OCI-LY7 (cell line): ENCODE results near the gene API5. TPM values are rescaled to one million over a fixed set of nuclear protein-coding genes. Genes with fewer than 3 reads are reported as not detected.
A peak's percentile ranks its signal among the peaks of the same experiment; 100 is the strongest.

ENCODE experiments used
- BruUV-seq: library from RNA; stranded (reverse); fragments of 400-500 nt; replicated peaks from 2 replicates; lab custom pipeline; 2021; lab: Mats Ljungman, UMichigan
- CTCF ChIA-PET: fragments of 300-600 bp; sonication (Branson Sonifier 250); formaldehyde crosslinking; loops from one replicate; lab custom pipeline; 2022; ENCODE audit warnings: antibody characterized with exemption; ENCODE audit not compliant: unreplicated experiment; lab: Charles Lee
- POLR2A ChIA-PET: fragments of 300-600 bp; sonication (Branson Sonifier 250); formaldehyde crosslinking; loops from one replicate; lab custom pipeline; 2022; ENCODE audit warnings: antibody characterized with exemption; lab: Charles Lee
- DNase-seq: peaks from one replicate; pipeline ENCODE4 v3.0.0-alpha.2; 2015; ENCODE audit warnings: low spot score
- H2AFZ ChIP-seq: fragments of 200-600 bp; sonication (generic), shearing (Covaris generic); 2 replicates; pipeline ENCODE4 v1.6.1; 2014; ENCODE audit warnings: mild to moderate bottlenecking, antibody characterized with exemption, low read length, moderate library complexity
- H3K27ac ChIP-seq: fragments of 200-600 bp; sonication (generic); 2 replicates; pipeline ENCODE4 v1.5.1; 2014; ENCODE audit warnings: mixed run types, low read depth, mild to moderate bottlenecking, moderate library complexity, low read length, inconsistent platforms; ENCODE audit not compliant: poor library complexity, severe bottlenecking
- H3K36me3 ChIP-seq: fragments of 200-600 bp; sonication (generic); 2 replicates; pipeline ENCODE4 v1.6.1; 2014; ENCODE audit warnings: mild to moderate bottlenecking, antibody characterized with exemption, low read length, moderate library complexity, mixed read lengths; ENCODE audit not compliant: insufficient read depth
- H3K4me1 ChIP-seq: fragments of 200-600 bp; sonication (generic); 2 replicates; pipeline ENCODE4 v1.5.1; 2014; ENCODE audit warnings: mild to moderate bottlenecking, low read length; ENCODE audit not compliant: insufficient read depth, poor library complexity, severe bottlenecking
- H3K4me2 ChIP-seq: fragments of 200-600 bp; sonication (generic); 2 replicates; pipeline ENCODE4 v1.6.1; 2014; ENCODE audit warnings: mild to moderate bottlenecking, low read length
- H3K4me3 ChIP-seq: fragments of 200-600 bp; sonication (generic); 2 replicates; pipeline ENCODE4 v1.5.1; 2014; ENCODE audit warnings: mild to moderate bottlenecking, low read depth, low read length; ENCODE audit not compliant: poor library complexity, severe bottlenecking
- H3K79me2 ChIP-seq: fragments of 200-600 bp; sonication (generic); 2 replicates; pipeline ENCODE4 v1.6.1; 2016; ENCODE audit warnings: low read depth, mild to moderate bottlenecking, low read length, moderate library complexity, mixed read lengths; ENCODE audit not compliant: insufficient read depth
- H3K9me2 ChIP-seq: fragments of 200-600 bp; sonication (generic); 2 replicates; pipeline ENCODE4 v1.6.1; 2016; ENCODE audit warnings: mild to moderate bottlenecking, low read length, mixed read lengths; ENCODE audit not compliant: insufficient read depth
- H3K9me3 ChIP-seq: fragments of 200-600 bp; sonication (generic); 2 replicates; pipeline ENCODE4 v1.6.1; 2014; ENCODE audit warnings: mild to moderate bottlenecking, mixed run types, low read length, mixed read lengths
- H4K20me1 ChIP-seq: fragments of 200-600 bp; sonication (generic); 2 replicates; pipeline ENCODE4 v1.6.1; 2014; ENCODE audit warnings: mild to moderate bottlenecking, antibody characterized with exemption, low read length, moderate library complexity, mixed read lengths; ENCODE audit not compliant: insufficient read depth
- CTCF ChIP-seq: fragments of 200-600 bp; sonication (generic); conservative IDR thresholded peaks from 2 replicates; pipeline ENCODE4 v1.5.1; 2014; ENCODE audit warnings: mild to moderate bottlenecking, antibody characterized with exemption, low read length, moderate library complexity, mixed read lengths
- EZH2phosphoT487 ChIP-seq: fragments of 200-600 bp; sonication (generic); IDR thresholded peaks from 2 replicates; pipeline ENCODE4 v1.6.1; 2018; ENCODE audit warnings: low read depth, borderline replicate concordance, mild to moderate bottlenecking, mixed run types, antibody characterized with exemption, low read length, moderate library complexity, mixed read lengths
- intact Hi-C: fragments of 100-400 bp; cut with micrococcal nuclease; formaldehyde crosslinking; loops from one replicate; pipeline ENCODE4 v1.10.0; 2022; ENCODE audit not compliant: unreplicated experiment
- total RNA-seq, 2 experiments: library from RNA; depleted of rRNA in 1 of 2; stranded (reverse); fragments of >200 nt in 1 of 2; shearing (Covaris generic) in 1 of 2; gene quantifications; 2 replicates each; pipeline ENCODE4 v1.2.3, GENCODE V29; 2014 to 2022

The API5 gene
- total RNA-seq, 2 experiments from 2014 or later: 71.1 to 141 TPM

- no peak overlapping the region for H3K4me3 ChIP-seq
- no TSS peak for BruUV-seq
- no peaks in the 10 kb centered on the region for H3K9me3 ChIP-seq
- H3K79me2 ChIP-seq: peaks cover 6% of the 10 kb centered on the region
- intact Hi-C loops: no loop called here
- CTCF ChIA-PET: no interaction called here
- TF ChIP-seq CTCF (no peak), EZH2phosphoT487 (no peak)
- no peaks in the 10 kb centered on the region for H3K9me2 ChIP-seq
- POLR2A ChIA-PET: interaction anchor here (1.1 kb wide), 1 partner anchor 10 kb away, joined by 5 read pairs; no protein-coding TSS in a partner anchor
- H3K27ac ChIP-seq: no peak overlapping the region
- no peak for DNase-seq
- peaks cover 79% of the 10 kb centered on the region for H3K36me3 ChIP-seq
- H4K20me1 ChIP-seq: no peaks in the 10 kb centered on the region; the same call in 1 of the 2 replicates
- no peaks in the 10 kb centered on the region for H3K4me1 ChIP-seq
- H2AFZ ChIP-seq: no peak overlapping the region
- no peak overlapping the region for H3K4me2 ChIP-seq
Measured at GRCh38 chr11:43382614-43383013, 70.8 kb downstream of the API5 start.

GRCh38 chr11:43384393-43384792 lies 72.6 kb downstream of the API5 start:
- ChIA-PET POLR2A (interaction anchor here (0.6 to 1.0 kb wide), 3 partner anchors 11 to 30 kb away, joined by 3 to 4 read pairs (median 4); no protein-coding TSS in a partner anchor), CTCF (no interaction called here)
- H3K36me3 ChIP-seq: peaks cover 83% of the 10 kb centered on the region
- no peak overlapping the region for H3K4me3 ChIP-seq
- no peak for TF ChIP-seq EZH2phosphoT487
- no peak for TF ChIP-seq CTCF
- BruUV-seq: no TSS peak
- intact Hi-C loops: no loop called here
- no peaks in the 10 kb centered on the region; the same call in 1 of the 2 replicates for H3K79me2 ChIP-seq
- no peaks in the 10 kb centered on the region for H4K20me1 ChIP-seq
- no peak overlapping the region for H3K27ac ChIP-seq
- H3K9me3 ChIP-seq: no peaks in the 10 kb centered on the region
- H3K4me1 ChIP-seq: no peaks in the 10 kb centered on the region
- no peak overlapping the region for H3K4me2 ChIP-seq
- no peak overlapping the region for H2AFZ ChIP-seq
- no peaks in the 10 kb centered on the region for H3K9me2 ChIP-seq
- no peak for DNase-seq

GRCh38 chr11:43392713-43393112 lies 80.9 kb downstream of the API5 start:
- POLR2A ChIA-PET: no interaction called here
- Histone ChIP-seq H3K27ac (no peak overlapping the region), H3K36me3 (peaks cover 71% of the 10 kb centered on the region), H3K9me2 (no peaks in the 10 kb centered on the region), H4K20me1 (no peaks in the 10 kb centered on the region; the same call in 1 of the 2 replicates), H2AFZ (no peak overlapping the region), H3K4me3 (no peak overlapping the region), H3K4me2 (no peak overlapping the region), H3K9me3 (no peaks in the 10 kb centered on the region), H3K79me2 (no peaks in the 10 kb centered on the region), H3K4me1 (no peaks in the 10 kb centered on the region)
- TF ChIP-seq CTCF: no peak
- no peak for TF ChIP-seq EZH2phosphoT487
- DNase-seq: no peak
- intact Hi-C loops: no loop called here
- BruUV-seq: TSS peak; percentile 14
- CTCF ChIA-PET: no interaction called here
